NCI-H748 (cell line): Measurements from ENCODE around the gene UBE2U.
A peak's percentile ranks its signal among the peaks of the same experiment; 100 is the strongest.

Source experiments
- DNase-seq: peaks from one replicate; lab custom pipeline; 2025; ENCODE audit not compliant: unreplicated experiment; lab: John Stamatoyannopoulos, UW

UBE2U gene

DNA sequence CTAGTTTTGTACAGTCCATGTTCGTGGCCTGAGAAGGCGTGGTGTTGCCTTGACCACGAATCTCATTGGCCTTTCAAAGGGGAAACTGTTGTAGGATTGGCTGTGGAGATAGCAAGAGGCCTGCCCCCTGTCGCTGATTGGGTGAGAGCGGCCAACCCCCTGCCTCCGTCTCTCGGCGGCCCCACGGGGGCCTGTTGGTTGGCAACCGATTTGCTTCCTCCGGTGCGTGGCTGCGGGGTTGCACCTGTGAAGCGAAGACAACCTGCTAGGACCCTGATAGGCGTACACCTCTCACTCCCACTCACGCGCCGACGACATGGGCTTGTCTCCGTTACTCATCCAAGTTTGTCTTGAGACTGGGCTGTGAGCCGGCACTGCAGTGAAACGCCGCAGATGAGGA is at the start of gene UBE2U:
Gene UBE2U, plus strand, starts transcription at position 204 of the 400 bp plus-strand sequence. CDS start 428 bp downstream, outside the sequence.
- no peak for DNase-seq

- DNase-seq: no peak
Measured at GRCh38 chr1:64155278-64155677, 48.1 kb upstream of the UBE2U start.

DNA sequence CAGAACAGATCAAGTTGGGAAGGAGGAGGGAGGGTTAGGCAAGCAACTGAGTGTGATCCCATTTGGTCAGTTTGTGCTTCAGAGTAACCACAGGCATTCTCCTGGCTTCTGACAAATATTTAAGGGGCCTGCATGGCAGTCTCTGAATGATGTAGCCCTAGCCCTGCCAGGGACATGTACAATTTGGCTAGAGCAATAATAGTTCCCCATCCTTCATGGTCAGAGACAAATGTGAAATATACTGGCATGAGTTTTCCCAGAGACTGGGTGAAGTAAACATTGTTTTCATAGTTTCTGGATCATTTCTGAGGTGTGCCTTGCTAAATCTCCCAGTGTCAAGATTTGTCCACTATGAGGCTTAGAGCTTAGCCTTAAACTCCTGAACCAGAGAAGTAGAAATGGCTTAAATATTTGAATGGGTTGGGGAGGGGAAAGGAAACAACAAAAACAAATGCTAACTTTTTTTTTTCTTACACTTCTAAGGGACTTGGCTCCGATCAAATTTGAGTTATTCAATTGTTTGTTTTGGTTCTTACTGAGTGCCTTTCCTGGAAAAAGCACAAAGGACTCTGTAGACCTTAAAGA is 42.0 kb upstream of the UBE2U start:
- no peak for DNase-seq

DNA sequence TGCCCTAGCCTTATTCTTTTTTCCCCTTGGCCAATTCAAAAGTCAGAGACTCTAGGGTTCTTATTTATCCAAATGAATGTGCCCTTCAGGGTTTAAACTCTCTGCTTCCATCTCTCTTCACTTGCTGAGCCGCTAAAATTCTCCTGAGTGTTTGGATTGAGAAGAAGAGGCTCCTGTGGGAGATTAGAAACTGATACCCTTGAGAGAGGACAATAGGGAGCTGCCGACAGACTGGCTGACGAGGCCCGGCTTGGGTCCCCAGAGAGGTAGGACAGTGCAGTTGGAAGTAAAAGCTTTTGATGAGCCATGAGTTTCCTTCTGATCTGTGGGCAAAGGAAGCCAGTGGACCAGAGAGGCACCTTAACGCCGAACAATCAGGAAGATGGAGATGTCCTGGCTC is 41.3 kb upstream of the UBE2U start:
- DNase-seq: no peak

- DNase-seq: no peak
Measured at GRCh38 chr1:64162804-64163203, 40.6 kb upstream of the UBE2U start.

- DNase-seq: no peak
Measured at GRCh38 chr1:64163431-64163830, 40.0 kb upstream of the UBE2U start.

- no peak for DNase-seq
Measured at GRCh38 chr1:64163970-64164369, 39.5 kb upstream of the UBE2U start.

- no peak for DNase-seq
Measured at GRCh38 chr1:64166629-64167028, 36.8 kb upstream of the UBE2U start.

DNA sequence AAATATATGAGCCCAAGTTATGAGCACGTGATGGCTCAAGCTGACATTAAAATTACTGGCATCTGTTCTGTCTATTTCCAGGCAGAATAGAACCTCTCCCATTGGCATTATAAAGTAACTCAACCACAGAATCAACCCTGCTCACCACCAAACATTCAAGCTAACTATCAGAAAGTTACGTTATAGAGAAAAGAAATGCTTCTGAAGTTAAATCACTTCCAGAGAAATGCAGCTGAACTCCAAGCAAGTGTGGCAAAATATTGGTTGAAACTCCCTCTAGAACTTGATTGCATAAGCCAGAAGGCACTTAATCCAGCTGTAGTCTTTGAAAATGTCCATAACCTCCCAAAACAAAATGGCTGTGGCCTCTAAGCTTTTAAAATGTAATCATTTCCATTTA is 36.2 kb upstream of the UBE2U start:
- DNase-seq: no peak

DNA sequence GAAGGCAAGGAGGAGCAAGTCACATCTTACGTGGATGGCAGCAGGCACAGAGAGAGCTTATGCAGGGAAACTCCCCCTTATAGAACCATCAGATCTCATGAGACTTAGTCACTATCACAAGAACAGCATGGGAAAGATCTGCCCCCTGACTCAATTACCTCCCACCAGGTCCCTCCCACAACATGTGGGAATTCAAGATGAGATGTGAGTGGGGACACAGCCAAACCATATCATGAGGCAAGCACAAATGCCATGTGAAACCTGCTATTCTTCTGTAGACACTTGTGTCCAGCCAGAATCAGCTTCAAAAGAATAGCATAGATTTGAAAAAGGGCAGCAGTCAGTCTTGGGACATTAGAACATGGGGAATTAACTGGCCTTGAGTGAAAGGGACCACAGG is 32.2 kb upstream of the UBE2U start:
- DNase-seq: no peak

DNA sequence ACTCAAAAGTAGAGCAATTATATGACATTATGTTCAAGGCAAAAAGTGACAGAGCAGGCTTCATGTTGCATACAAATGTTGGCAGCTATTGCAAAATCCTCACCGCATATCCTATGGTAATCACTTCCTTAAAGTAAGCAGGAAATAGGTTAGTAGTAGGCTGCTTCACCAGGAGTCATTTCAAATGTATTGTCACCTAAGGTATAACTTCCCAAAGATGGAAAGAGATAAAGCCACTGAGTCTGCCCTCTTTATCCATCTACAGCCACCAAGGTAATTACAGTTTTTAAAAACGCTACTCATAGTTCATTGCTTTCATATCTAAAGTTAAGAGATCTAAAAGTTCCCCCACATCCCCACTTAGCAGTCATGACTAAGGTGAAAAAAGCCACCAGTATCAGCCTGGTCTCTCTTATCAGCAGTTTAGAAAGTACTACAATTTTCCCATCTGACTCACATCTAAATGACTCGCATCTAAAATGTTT is 31.6 kb upstream of the UBE2U start:
- DNase-seq: peak; percentile 30

DNA sequence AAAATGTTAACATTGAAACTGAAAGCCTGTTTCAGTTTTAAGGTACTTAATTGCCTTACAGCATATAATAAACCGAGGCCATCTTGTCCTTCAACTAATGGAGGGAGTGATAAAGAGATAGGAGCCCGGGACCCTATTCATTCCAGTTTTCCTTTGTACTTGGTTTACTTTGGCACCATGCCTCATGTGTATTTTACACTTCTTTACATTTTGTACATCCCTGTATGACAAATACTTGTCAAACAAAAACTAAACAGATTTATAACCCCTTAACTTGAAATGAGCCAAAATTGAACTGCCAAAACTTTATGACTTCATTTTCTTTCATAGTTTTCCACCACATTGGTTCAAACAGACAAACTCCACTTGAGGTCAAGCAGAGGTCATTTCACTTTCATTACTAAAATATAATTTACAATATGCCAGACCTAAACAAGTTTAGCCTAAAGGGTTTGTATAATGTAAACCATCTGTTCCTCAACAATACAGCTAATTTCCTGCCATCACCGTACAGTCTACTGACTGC is 30.9 kb upstream of the UBE2U start:
- DNase-seq: peak; percentile 93

DNA sequence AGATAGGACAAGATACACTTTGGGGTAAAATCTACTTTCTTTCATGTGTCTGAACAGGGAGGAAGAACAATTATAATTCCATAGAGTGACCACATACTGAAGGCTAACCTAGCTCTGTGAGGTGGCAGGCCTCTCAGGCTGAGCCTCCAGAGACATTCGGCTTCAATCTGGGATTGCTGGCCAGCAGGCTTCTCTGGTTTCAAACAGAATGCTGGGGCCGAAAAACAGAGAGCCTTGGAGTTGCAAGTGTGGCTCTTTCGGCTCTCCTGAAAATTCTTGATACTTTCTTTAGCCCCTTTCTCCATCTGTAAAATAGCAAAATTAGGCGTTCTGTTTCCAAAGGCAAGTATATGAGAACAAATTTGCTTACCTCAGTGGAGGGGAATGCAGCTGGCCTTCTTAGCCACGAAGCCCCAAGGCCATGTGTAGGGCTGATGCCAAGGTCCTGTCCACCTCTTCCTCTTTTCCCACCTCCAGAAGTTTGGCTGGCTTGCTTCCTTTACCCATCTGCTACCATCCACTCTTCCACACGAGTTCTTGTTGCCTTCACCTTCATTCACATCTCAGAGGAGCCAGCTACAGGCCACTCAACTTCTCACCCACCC is 30.0 kb upstream of the UBE2U start:
- DNase-seq: no peak

- DNase-seq: no peak
Measured at GRCh38 chr1:64175639-64176038, 27.8 kb upstream of the UBE2U start.

DNA sequence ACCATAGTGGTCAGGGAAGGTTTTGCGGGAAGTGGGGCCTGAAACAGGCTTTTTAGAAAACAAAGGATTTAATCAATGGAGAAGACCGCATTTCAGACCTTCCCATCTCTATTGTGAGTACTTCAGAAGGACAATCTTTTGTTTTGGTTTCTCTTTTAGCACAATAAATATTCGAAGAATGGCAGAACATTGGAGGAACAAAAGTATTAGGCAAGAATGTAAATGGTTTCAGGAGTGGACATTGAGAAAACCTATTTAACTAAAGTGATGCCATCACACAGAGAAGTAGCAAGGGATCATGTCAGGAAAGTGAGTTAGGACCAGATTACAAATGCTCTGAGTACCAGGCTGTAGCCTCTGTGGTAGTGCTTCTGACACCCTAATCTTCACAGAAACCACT is 26.8 kb upstream of the UBE2U start:
- DNase-seq: no peak

GRCh38 chr1:64179588-64179987 is 23.8 kb upstream of the UBE2U start:
- DNase-seq: no peak

DNA sequence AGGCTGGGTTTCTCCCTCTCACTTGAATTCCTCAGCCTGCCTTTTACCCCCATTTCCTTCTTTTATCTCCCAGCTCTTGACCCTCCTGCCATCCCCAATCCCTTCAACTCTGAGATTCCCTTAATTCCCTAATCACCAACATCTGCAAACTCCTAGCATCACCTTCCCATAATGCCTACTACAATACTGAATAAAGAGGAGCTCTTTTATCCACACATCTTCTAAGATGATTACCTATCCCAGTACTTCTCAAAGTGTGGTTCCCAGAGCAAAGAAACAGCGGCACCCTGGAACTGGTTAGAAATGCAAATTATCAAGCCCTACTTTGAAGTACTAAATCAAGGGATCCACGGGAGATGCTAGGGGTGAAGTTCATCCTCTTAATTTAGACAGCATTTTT is 21.2 kb upstream of the UBE2U start:
- DNase-seq: no peak

GRCh38 chr1:64183395-64184002 is 19.9 kb upstream of the UBE2U start:
- peak; percentile 20 for DNase-seq

DNA sequence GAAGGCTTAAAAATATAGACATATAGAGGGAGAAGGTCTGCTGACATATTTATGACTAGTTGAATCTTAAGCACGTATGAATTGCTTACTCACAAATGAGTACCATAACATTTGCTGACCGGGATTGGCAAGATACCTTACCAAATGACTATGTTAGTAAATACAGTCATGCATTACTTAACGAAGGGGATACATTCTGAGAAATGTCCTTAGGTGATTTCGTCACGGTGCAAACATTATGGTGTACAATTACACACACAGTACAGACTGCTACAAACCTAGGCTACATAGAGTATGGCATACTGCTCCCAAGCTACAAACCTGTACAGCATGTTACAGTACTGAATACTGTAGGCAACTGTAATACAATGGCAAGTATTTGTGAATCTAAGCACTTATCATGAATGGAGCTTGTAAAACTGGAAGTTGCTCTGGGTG is 19.4 kb upstream of the UBE2U start:
- DNase-seq: no peak

DNA sequence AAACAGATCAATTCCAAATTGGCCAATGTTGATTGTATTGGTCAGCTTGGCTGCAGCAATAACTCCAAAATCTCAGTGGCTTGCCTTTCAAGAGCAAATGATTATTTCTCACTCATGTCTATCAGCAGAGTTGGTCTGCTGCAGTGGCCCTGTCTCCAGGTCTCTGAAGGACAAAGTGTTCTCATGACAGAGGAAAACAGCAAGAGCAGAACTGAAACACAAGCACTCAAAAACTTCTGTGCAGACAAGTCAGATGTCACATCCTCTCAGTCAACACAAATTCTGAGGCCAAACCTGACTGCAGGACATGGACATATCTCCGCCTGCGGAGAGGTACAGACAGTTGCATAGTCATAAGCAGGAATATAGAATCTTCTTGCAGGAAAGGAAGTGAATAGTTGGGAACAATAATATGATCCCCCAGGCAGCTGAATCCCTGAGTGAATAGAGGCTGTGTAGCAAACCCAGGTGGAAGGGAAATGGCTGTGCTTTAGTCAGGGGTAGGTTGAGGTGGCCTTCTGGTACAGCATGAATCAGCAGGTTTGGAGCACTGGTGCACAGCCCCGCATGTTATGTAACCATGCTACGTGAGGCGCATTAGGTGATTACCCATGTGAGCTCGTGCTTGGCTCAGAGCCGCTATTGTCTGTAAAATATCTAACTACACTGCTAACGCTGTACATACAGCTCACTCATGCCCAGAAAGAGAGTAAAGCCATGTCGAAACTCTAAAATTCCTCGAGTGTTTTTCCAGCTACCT is 17.1 kb upstream of the UBE2U start:
- no peak for DNase-seq

DNA sequence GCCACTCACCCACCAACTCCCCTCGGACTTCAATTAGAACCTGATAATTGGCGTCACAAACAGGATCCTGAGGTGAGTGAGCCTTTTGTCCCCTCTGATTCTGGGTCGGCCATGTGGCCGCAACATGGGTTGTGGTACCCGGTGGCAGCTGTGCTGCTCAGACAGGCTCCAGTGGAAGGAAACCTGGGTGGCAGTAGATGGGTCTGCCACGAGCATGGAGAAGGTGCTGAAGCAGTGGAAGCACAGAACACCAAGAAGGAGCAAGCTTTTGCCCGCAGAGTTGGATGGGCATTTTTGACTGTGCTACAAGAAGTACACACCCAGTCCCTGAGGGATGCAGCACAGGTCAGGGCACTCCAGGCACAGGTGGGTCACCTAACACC is 16.5 kb upstream of the UBE2U start:
- DNase-seq: no peak

GRCh38 chr1:64187646-64188045 is 15.8 kb upstream of the UBE2U start:
- DNase-seq: no peak
